A204.1 (cell line): ENCODE results near the gene FHL5.
A peak's percentile ranks its signal among the peaks of the same experiment; 100 is the strongest.
"Not testable (repeated sequence)": the region's sequence is repeated elsewhere in the genome, so short reads cannot be mapped to it uniquely, and the experiment has no call there.

ENCODE experiments used
- FAIRE-seq: peaks from 2 replicates; lab custom pipeline; 2012; peaks lifted over from hg19 to GRCh38; lab: Jason Lieb, UNC

FHL5 gene, protein sequence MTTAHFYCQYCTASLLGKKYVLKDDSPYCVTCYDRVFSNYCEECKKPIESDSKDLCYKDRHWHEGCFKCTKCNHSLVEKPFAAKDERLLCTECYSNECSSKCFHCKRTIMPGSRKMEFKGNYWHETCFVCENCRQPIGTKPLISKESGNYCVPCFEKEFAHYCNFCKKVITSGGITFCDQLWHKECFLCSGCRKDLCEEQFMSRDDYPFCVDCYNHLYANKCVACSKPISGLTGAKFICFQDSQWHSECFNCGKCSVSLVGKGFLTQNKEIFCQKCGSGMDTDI

GRCh38 chr6:96562886-96563285 is at the start of gene FHL5:
TSS of gene FHL5 (plus strand) at chr6:96563128. CDS start at chr6:96603614, 40,486 bp downstream.
- FAIRE-seq, result no peak

DNA sequence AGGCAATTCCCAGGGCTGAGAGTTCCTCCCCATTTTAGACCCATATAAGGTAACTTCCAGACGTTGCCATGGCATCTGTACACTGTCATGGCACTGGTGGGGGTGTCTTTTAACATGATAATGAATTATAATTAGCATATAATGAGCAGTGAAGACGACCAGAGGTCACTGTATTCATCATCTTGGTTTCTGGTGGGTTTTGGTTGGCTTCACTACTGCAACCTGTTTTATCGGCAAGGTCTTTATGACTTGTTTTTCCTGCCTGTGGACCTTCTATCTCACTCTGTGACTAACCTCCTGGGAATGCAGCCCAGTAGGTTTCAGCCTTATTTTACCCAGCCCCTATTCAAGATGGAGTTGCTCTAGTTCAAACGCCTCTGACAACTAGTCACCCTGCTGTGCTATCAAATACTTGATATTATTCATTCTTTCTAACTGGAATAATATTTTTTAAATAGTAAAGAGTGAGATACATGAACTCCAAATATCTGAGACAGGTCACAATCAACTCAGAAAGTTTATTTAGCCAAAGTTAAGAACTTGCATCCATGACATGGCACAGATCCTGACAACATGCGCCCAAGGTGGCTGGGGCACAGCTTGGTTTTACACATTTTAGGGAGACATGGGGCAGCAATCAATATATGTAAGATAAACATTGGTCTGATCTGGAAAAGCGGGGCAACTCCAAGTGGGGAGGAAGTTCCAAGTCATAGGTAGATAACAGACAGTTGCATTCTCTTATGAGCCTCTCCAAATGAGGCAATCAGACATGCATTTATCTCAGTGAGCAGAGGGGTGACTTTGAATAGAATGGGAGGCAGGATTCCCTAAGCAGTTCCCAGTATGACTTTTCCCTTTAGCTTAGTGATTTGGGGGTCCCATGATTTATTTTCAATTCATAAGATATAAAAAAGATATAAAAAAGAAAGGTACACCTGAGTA is 42.5 kb upstream of the FHL5 start:
- no peak for FAIRE-seq

DNA sequence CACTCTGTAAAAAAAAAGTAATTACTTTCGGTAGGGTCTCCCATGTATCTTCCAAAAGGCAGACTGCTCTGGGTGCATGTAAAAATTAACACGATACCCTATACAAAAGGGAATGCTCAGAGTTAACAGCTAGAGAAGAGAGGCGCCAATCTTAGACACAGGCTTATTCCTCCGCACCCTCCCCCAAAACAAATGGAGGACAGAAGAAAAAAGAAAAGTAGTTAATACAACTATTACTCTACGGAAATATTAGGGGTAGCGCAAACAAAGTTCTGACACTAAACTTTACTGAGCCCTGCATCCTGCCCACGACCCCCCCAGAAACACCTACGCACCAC is 41.7 kb upstream of the FHL5 start:
- no peak for FAIRE-seq

DNA sequence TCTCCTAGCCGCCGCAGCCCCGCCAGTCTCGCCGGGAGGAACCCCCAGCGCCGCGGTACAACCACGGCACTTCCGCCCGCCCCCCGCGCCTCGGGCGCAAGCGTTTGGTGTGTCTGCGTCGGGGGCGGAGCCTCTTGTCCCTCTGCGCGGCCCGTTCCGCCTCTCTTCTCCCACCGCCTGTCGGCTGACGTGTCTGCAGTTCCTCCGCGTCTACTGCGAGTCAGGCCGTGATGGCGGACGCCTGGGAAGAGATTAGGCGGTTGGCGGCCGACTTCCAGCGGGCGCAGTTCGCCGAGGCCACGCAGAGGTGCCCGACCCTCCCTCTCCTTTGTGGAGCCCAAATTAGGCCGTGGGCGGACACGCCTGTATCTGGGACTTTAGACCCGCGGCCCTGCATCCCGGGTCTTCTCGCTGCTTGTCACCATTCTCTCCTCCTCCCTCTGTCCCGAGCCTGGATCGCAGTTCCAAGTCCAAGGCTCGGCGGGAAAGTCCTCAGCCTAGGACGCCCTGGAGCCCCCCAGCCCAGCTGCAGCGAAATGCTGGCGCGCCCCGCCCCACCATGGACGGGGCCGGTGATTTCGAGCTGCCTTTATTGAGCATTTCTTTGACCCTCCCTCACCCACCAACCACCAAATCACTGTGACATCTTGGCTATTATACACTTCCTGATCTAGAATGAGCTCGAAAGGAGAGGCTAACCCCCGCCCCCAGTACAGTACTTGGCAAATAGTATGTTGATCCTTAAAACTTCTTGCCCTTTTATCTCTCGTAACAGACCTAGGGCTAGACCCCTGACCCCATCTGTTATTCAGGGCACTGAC is 41.1 kb upstream of the FHL5 start, which contains the start of gene UFL1:
Gene UFL1, plus strand, starts transcription at position 163 of the 821 bp plus-strand sequence. Its CDS starts 68 bp downstream, at position 231.
- FAIRE-seq, result no peak

GRCh38 chr6:96522465-96523009 is 40.4 kb upstream of the FHL5 start:
- peak; percentile 32 for FAIRE-seq

- FAIRE-seq, result no peak
These were observed 34.7 kb upstream of the FHL5 start for GRCh38 chr6:96528193-96528592.

DNA sequence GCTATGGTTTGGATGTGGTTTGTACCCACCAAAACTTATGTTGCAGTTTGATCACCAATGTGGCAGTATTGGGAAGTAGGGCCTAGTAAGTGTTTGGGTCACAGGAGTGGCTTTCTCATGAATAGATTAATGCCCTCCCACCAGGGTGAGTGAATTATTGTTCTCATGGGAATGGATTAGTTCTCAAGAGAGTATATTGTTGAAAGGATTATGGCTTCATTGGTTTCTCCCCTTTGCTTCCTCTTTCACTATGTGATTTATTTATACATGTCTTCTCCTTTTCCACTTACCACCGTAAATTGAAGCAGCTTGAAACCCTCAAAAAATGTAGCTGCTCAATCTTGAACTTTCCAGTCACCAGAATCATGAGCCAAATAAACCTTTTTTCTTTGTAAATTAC is 30.5 kb upstream of the FHL5 start:
- FAIRE-seq, result no peak

DNA sequence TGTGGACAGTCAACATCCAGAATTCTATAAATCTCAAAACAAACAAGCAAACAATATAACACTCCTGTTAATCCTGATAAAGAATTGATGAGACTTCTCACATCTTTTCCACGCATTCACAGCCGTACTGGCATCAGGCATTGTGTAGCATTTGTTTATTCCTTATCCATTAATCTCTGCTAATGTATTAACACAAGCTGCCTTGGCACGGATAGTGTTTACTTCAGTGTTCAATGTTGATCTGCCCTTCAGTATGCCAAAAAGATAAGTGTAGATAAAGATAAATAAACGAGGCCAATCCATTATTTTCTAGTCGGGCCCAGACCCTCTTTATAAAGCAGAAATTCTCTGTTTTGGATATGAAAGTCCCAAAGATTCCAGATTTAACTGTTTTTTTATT is 25.2 kb upstream of the FHL5 start:
- no peak for FAIRE-seq

- FAIRE-seq, result peak; percentile 34
These were observed 20.2 kb upstream of the FHL5 start for GRCh38 chr6:96542702-96543101.

DNA sequence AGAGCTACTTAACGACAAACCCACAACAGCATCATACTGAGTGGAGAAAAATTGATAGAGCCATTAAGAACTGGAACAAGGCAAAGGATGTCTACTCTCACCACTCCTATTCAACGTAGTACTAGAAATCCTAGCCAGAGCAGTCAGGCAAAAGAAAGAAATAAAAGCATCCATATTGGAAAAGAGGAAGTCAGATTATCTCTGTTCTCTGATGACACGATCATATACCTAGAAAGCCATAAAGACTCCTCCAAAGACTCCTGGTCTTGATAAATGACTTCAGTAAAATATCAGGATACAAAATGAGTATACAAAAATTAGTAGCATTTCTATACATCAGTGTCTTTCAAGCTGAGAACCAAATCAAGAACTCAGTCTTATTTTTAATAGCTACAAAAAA is 17.0 kb upstream of the FHL5 start:
- no peak for FAIRE-seq

GRCh38 chr6:96547654-96548053 is 15.3 kb upstream of the FHL5 start:
- FAIRE-seq, result no peak

DNA sequence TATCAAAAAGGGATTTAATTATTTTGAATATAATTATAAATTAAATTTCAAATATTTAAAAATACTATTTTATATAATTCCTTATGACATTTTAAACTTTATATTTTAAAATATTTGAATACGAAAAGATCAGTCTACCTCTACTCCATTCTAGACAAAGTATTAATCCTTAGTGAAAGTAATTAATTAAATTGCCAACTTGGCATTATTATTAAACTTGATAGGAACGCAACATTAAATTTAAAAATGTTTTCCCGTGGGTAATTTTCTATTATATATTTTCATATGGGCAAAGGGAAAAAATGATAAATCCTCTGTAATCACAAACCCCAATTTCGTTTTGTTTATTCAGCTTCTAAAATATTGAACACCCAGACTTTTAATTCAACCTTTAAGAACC is 8.4 kb upstream of the FHL5 start:
- peak; percentile 92 for FAIRE-seq

- not testable (repeated sequence) for FAIRE-seq
These were observed 3.2 kb upstream of the FHL5 start for GRCh38 chr6:96559740-96560139.

DNA sequence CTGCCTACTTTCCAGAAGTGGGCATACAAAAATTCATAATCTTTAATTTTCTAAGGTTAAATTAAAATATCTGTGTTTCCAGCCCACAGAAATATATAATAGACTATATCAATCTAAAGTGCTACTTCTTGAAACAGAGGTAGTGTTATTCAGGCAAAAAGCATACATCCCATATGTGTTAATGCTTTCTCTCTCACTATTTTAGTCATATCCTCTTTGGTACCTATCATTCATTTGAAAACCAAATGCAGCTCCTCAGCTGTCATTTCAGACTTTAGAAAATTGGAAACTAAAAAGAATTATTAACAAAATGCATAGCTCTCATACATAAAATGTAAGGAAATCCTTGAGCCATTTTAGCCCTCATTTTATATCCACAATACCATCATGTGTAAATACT is 925 bp downstream of the FHL5 start:
- FAIRE-seq, result no peak

GRCh38 chr6:96570053-96570452 is 7.1 kb downstream of the FHL5 start:
- no peak for FAIRE-seq

DNA sequence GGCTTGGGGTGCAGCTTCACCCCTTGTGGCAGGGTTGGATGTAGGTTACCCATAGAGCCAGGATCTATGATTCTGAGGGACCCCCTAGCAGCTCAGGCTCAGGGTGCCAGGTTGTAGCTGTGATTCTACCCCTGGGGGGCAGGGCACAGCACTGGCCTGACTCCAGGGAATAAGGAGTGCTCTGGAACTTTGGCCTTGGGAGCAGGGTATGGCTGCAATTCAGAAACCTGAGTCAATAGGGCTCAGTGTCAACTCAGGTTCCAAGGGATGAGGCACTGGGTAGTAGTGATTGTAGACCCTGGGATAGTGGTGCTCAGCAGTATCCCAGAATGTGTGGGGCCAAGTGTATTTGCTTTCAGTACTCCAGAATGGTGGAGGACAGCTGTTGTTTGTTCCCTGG is 8.6 kb downstream of the FHL5 start:
- FAIRE-seq, result no peak

GRCh38 chr6:96575359-96575758 is 12.4 kb downstream of the FHL5 start:
- FAIRE-seq, result no peak

- no peak for FAIRE-seq
These were observed 13.3 kb downstream of the FHL5 start for GRCh38 chr6:96576221-96576620.

- FAIRE-seq, result no peak
These were observed 19.1 kb downstream of the FHL5 start for GRCh38 chr6:96582021-96582420.

DNA sequence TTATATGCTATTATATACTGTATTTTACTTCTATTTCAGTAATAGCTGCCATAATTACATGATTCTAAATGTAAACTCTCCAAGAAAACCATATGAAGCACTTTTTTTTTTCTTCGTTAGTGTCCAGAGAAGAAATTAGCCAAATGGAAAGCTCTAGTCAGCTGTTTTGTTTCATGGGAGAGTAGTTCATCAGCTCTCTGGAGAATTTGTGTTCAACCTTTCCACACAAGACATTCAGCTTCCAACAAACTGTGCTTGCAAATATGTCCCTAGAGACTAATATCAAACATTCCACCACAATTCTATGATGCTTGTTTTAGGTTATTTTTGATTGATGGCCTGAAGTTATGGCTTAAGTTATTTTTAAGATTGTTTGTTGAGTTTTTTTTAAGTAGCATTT is 19.5 kb downstream of the FHL5 start:
- FAIRE-seq, result no peak

GRCh38 chr6:96604420-96604819 is 41.5 kb downstream of the FHL5 start:
- no peak for FAIRE-seq

DNA sequence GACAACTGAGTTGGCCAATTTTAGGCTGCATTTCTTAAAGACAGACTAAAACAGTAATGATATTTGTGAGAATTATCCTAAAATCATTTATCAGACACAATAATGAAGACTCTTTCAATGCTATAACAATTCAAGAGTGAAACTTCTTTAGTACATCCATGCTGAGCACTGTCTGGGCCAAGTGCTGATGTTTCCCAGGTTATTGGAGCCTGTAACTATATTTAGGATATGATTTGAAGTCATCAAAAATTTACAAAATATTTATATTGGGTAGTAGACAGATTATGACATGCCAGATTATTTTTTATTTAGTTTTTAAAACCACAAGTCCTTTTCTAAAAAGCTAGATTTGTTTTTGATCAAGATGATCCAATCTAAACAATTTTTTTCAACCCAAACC is 45.1 kb downstream of the FHL5 start:
- FAIRE-seq, result no peak
